Osteoblast (primary cell): ENCODE measurements around the gene SSBP2. TPM values are rescaled to one million over a fixed set of nuclear protein-coding genes. Genes with fewer than 3 reads are reported as not detected.
A peak's percentile ranks its signal among the peaks of the same experiment; 100 is the strongest.

Experiments
- DNase-seq: peaks from one replicate; pipeline ENCODE4 v3.0.0; 2011; ENCODE audit warnings: low spot score, mixed read lengths; ENCODE audit not compliant: insufficient read length; ENCODE audit errors: missing footprints
- H2AFZ ChIP-seq: 2 replicates; pipeline ENCODE4 v1.6.0; 2011; ENCODE audit warnings: mild to moderate bottlenecking, low read length
- H3K27ac ChIP-seq: 2 replicates; pipeline ENCODE4 v1.5.1; 2011; ENCODE audit warnings: mild to moderate bottlenecking, low read depth, low read length, moderate library complexity
- H3K27me3 ChIP-seq: 2 replicates; pipeline ENCODE4 v1.6.0; 2012; ENCODE audit warnings: mild to moderate bottlenecking, control low read depth, inconsistent platforms, low read length, moderate library complexity; ENCODE audit not compliant: insufficient read depth
- H3K36me3 ChIP-seq: 2 replicates; pipeline ENCODE4 v1.5.1; 2011; ENCODE audit warnings: mild to moderate bottlenecking, low read length, control low read depth, moderate library complexity; ENCODE audit not compliant: insufficient read depth
- H3K4me1 ChIP-seq: 2 replicates; pipeline ENCODE4 v1.5.1; 2011; ENCODE audit warnings: mild to moderate bottlenecking, low read length, control low read depth, moderate library complexity; ENCODE audit not compliant: insufficient read depth
- H3K4me2 ChIP-seq: 2 replicates; pipeline ENCODE4 v1.6.0; 2011; ENCODE audit warnings: mild to moderate bottlenecking, low read length; ENCODE audit not compliant: insufficient read depth
- H3K4me3 ChIP-seq: fragments of 200-600 bp; sonication (generic); 3 replicates; pipeline ENCODE4 v1.5.1; 2012; ENCODE audit warnings: mild to moderate bottlenecking, low read length, inconsistent platforms; ENCODE audit not compliant: insufficient read depth
- H3K79me2 ChIP-seq: 2 replicates; pipeline ENCODE4 v1.6.0; 2012; ENCODE audit warnings: mild to moderate bottlenecking, low read length, control low read depth, inconsistent platforms; ENCODE audit not compliant: insufficient read depth
- H3K9me3 ChIP-seq: 2 replicates; pipeline ENCODE4 v1.5.1; 2011; ENCODE audit warnings: low read depth, low read length, control low read depth
- H4K20me1 ChIP-seq: 2 replicates; pipeline ENCODE4 v1.6.0; 2012; ENCODE audit warnings: mild to moderate bottlenecking, low read length, control low read depth; ENCODE audit not compliant: insufficient read depth
- CTCF ChIP-seq: IDR thresholded peaks from 2 replicates; pipeline ENCODE4 v1.5.1; 2011; ENCODE audit warnings: mild to moderate bottlenecking, low read depth, low read length, moderate library complexity; ENCODE audit errors: extremely low read depth
- total RNA-seq: library from RNA; depleted of rRNA; stranded (reverse); fragments of >200 nt; gene quantifications from 2 replicates; pipeline ENCODE4 v1.2.3, GENCODE V29; 2012

The SSBP2 gene
- total RNA-seq, 1 donor: 18.1 TPM

GRCh38 chr5:81547001-81547400 lies 203.9 kb downstream of the SSBP2 start:
- Histone ChIP-seq H4K20me1 (no peaks in the 10 kb centered on the region), H3K79me2 (no peaks in the 10 kb centered on the region), H2AFZ (no peak overlapping the region), H3K4me3 (no peak overlapping the region), H3K27me3 (no peaks in the 10 kb centered on the region), H3K9me3 (no peaks in the 10 kb centered on the region), H3K4me1 (peaks cover 3% of the 10 kb centered on the region), H3K36me3 (no peaks in the 10 kb centered on the region), H3K27ac (no peak overlapping the region), H3K4me2 (no peak overlapping the region)
- DNase-seq: no peak
- TF ChIP-seq CTCF: no peak

DNA sequence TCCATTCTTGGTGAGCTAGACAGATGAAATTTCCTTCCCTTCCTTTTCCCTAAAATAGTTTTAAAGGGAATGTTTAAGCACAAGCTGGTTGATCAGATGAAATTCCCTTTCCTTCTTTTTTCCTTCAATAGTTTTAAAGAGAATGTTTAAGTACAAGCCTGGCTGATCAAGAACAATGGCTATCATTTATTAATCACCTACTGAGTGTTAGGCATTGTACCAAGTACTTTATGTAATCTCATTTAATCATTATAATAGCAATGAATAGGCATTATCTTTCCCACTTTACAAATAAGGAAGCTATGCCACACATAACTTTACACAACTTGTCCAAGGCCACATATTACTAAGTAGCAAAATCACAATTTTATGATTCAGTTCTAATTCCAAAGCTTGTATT lies 205.0 kb downstream of the SSBP2 start:
- no peak overlapping the region for H2AFZ ChIP-seq
- no peak overlapping the region for H3K27ac ChIP-seq
- peaks cover 3% of the 10 kb centered on the region for H3K4me1 ChIP-seq
- H3K4me2 ChIP-seq: no peak overlapping the region
- no peaks in the 10 kb centered on the region for H3K9me3 ChIP-seq
- no peaks in the 10 kb centered on the region for H3K36me3 ChIP-seq
- no peaks in the 10 kb centered on the region for H3K27me3 ChIP-seq
- H4K20me1 ChIP-seq: no peaks in the 10 kb centered on the region
- no peak overlapping the region for H3K4me3 ChIP-seq
- H3K79me2 ChIP-seq: no peaks in the 10 kb centered on the region
- no peak for TF ChIP-seq CTCF
- DNase-seq: no peak

GRCh38 chr5:81544351-81545018 lies 206.4 kb downstream of the SSBP2 start:
- H3K4me1 ChIP-seq: peaks cover 3% of the 10 kb centered on the region
- no peak overlapping the region for H3K4me2 ChIP-seq
- H3K36me3 ChIP-seq: no peaks in the 10 kb centered on the region
- no peaks in the 10 kb centered on the region for H3K9me3 ChIP-seq
- H3K27me3 ChIP-seq: no peaks in the 10 kb centered on the region
- peak; percentile 4 for DNase-seq
- H3K27ac ChIP-seq: no peak overlapping the region
- H2AFZ ChIP-seq: no peak overlapping the region
- H3K4me3 ChIP-seq: no peak overlapping the region
- no peak for TF ChIP-seq CTCF
- H4K20me1 ChIP-seq: no peaks in the 10 kb centered on the region
- H3K79me2 ChIP-seq: no peaks in the 10 kb centered on the region

DNA sequence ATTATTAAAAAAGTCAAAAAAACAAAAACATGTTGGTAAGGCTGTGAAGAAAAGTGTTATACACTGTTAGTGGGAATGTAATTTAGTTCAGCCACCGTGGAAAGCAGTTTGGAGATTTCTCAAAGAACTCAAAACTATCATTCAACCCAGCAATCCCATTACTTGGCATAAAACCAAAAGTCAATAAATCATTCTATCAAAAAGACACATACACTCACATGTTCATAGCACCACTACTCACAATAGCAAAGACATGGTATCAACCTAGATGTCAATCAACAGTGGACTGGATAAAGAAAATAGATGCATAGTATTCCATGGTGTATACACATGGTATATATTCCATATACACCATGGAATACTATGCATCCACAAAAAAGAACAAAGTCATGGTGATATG lies 208.7 kb downstream of the SSBP2 start:
- no peaks in the 10 kb centered on the region for H3K79me2 ChIP-seq
- H3K4me3 ChIP-seq: no peak overlapping the region
- no peaks in the 10 kb centered on the region for H3K27me3 ChIP-seq
- no peak overlapping the region for H2AFZ ChIP-seq
- no peaks in the 10 kb centered on the region for H3K9me3 ChIP-seq
- H4K20me1 ChIP-seq: no peaks in the 10 kb centered on the region
- no peak overlapping the region for H3K4me2 ChIP-seq
- no peak for TF ChIP-seq CTCF
- no peak for DNase-seq
- peaks cover 3% of the 10 kb centered on the region for H3K4me1 ChIP-seq
- H3K27ac ChIP-seq: no peak overlapping the region
- no peaks in the 10 kb centered on the region for H3K36me3 ChIP-seq
